ENCODE measurements around the gene HOXA1. TPM values are rescaled to one million over a fixed set of nuclear protein-coding genes. Genes with fewer than 3 reads are reported as not detected.

Gene HOXA1
- total RNA-seq (2014; rRNA removed; shearing (Covaris generic)): 0.94 and 1.1 TPM in 2 replicates

DNA sequence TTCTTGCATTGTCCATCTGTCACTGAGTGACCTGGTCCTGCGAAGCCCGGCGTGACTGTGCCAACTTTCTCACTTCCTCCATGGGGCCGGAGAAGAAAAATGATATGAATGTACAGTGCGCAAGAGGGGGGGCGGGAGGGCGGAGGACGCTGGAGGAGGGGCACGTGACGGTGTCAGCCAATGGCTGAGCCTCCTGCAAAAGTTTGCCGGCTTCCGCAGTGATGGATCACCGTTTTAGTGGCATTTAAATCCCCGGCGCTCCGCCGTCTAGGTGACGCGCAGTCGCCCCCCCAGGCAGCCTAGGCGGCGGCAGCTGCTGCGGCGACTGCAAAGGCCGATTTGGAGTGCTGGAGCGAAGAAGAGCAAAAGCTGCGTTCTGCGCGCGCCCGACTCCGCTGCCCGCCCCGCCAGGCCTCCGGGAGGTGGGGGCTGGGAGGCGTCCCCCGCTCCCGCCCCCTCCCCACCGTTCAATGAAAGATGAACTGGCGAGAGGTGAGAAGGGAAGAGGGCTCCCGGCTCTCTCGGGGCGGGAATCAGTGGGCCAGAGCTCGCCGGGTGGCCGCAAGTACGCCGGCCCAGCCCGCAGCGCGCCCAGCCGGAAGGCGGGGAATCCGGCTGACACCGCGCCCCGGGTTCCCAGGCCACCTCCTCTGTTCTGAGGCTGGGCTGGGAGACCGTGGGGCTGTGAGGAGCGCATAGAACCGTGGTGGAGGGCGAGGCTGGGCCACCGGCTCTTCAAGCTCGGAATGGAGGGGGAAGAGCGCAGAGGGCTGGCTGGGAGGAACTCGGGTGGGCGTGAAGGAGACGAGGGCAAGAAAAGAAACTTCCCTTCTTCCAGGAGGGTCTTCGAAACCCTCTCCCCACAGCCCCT lies at the start of gene HOXA1:
Gene HOXA1, minus strand, starts transcription at position 104 of the 871 bp plus-strand sequence. Its CDS starts 88 bp downstream, at position 16.

DNA sequence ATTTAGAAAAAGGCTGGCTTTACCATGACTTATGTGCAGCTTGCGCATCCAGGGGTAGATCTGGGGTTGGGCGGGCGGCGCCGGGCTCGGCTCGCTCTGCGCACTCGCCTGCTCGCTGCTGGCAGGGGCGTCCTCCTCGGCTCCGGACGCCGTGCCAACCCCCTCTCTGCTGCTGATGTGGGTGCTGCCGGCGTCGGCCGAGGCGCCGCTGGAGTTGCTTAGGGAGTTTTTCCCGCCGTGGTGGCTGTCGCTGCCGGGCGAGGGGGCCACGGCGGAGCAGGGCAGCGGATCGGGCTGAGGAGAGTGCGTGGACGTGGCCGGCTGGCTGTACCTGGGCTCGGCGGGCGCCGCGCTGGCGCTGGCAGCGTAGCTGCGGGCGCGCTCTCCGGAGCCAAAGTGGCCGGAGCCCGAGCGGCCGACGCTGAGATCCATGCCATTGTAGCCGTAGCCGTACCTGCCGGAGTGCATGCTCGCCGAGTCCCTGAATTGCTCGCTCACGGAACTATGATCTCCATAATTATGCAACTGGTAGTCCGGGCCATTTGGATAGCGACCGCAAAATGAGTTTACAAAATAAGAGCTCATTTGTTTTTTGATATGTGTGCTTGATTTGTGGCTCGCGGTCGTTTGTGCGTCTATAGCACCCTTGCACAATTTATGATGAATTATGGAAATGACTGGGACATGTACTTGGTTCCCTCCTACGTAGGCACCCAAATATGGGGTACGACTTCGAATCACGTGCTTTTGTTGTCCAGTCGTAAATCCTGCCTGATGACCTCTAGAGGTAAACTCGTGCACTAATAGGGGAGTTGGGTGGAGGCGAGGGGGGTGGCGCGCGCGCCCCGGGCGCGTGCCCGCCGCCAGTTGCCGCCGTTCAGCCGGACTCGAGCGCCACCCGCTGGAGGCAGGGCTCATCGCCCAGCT lies 47.5 kb upstream of the HOXA1 start, which contains the start of gene HOXA5:
Gene HOXA5, minus strand, starts transcription at position 659 of the 927 bp plus-strand sequence. Its CDS starts 74 bp downstream, at position 585.

GRCh38 chr7:27130540-27131389 lies 35.0 kb upstream of the HOXA1 start, which contains the start of gene HOXA4:
Gene HOXA4, minus strand, starts transcription at chr7:27130757. Its CDS starts 24 bp downstream, at chr7:27130733.

DNA sequence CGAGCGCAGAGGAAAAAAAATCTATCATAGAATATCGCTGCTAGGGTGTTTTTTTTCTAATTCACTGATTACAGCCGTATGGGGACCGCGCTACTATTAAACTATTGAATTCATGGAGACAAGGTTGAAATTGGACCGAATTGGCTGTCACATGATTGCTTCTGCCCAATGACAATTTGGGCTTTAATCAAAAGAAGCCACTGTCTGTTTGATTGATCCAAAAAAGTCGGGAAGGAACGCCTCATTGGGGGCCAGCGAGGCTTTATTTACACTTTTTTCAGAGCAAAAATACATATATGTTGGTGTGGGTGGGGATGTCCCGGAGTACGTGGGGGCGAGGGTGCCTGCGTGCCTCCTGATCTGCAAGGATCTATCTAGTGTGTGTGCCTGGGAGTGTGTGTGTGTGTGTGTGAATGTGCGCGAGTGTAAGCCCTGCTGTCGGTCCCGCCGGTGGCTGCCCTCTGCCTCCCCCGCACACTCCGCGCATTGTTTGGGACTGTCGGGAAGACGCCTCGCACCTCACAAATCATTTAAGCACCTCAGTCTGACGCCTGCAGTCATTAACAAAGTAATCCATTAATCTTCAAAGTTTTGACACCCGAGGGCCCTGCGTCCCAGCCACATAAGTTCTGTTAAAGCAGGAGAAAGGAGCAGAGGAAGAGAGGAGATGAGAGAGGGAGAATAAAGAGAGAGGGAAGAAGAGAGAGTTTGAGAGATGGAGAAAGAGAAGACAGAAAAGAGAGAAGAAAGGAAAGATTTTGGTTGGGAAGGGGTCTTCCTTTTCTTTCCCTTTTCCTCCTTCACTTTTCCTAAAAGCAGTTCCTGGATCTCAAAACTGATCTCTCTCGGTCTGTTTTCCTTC lies 7.0 kb upstream of the HOXA1 start, which contains the start of gene HOXA2:
Gene HOXA2, minus strand, starts transcription at position 103 of the 862 bp plus-strand sequence. CDS start 183 bp downstream, outside the sequence.

Small RNA genes within 50 kb of the gene (small RNA-seq; reads per million reads assigned to genes)
- not detected for gene RF01977

Other genes starting within 250 kb of the HOXA1 start
- 12.4 and 16.8 TPM in 2 replicates for gene SKAP2, start 231.4 kb downstream of the HOXA1 start, total RNA-seq (2014; rRNA removed; shearing (Covaris generic))
- 1.4 TPM in 2 replicates for gene HOXA2, start 6.7 kb upstream of the HOXA1 start, total RNA-seq (2014; rRNA removed; shearing (Covaris generic))
- gene HOXA4, start 34.8 kb upstream of the HOXA1 start, total RNA-seq (2014; rRNA removed; shearing (Covaris generic)): 2.9 and 4.0 TPM in 2 replicates
- gene HOXA5, start 47.7 kb upstream of the HOXA1 start, total RNA-seq (2014; rRNA removed; shearing (Covaris generic)): 13.1 and 25.2 TPM in 2 replicates
- gene HOXA6, start 51.8 kb upstream of the HOXA1 start, total RNA-seq (2014; rRNA removed; shearing (Covaris generic)): 5.7 TPM in 2 replicates
- 2.5 and 2.6 TPM in 2 replicates for gene HOXA3, start 56.6 kb upstream of the HOXA1 start, total RNA-seq (2014; rRNA removed; shearing (Covaris generic))
- gene HOXA7, start 60.7 kb upstream of the HOXA1 start, total RNA-seq (2014; rRNA removed; shearing (Covaris generic)): not detected in 2 replicates
- 1.2 and 1.3 TPM in 2 replicates for gene HOXA9, start 69.5 kb upstream of the HOXA1 start, total RNA-seq (2014; rRNA removed; shearing (Covaris generic))
- gene HOXA10, start 78.3 kb upstream of the HOXA1 start, total RNA-seq (2014; rRNA removed; shearing (Covaris generic)): 14.8 and 16.1 TPM in 2 replicates
- gene HOXA11, start 89.2 kb upstream of the HOXA1 start, total RNA-seq (2014; rRNA removed; shearing (Covaris generic)): 1.2 TPM in 2 replicates
- 0.11 and 0.26 TPM in 2 replicates for gene HOXA13, start 104.1 kb upstream of the HOXA1 start, total RNA-seq (2014; rRNA removed; shearing (Covaris generic))
- gene EVX1, start 146.8 kb upstream of the HOXA1 start, total RNA-seq (2014; rRNA removed; shearing (Covaris generic)): not detected in 2 replicates

Measured in A375 (cell line).